GM12875 (cell line): ENCODE results near the gene SETD2.

ENCODE experiments used
- H3K4me3 ChIP-seq: one replicate; pipeline ENCODE4 v1.5.1; 2011; ENCODE audit warnings: low read depth, low read length, control low read depth
- TF ChIP-seq, protein P1 (sequence below): IDR thresholded peaks from 2 replicates; pipeline ENCODE4 v1.5.1; 2011; ENCODE audit warnings: low read depth, mild to moderate bottlenecking, control low read depth, inconsistent platforms, low read length, moderate library complexity, borderline replicate concordance; ENCODE audit not compliant: insufficient read depth

Gene SETD2

GRCh38 chr3:46996689-46997452, 167.0 kb downstream of the SETD2 start:
- TF ChIP-seq, protein P1, sequence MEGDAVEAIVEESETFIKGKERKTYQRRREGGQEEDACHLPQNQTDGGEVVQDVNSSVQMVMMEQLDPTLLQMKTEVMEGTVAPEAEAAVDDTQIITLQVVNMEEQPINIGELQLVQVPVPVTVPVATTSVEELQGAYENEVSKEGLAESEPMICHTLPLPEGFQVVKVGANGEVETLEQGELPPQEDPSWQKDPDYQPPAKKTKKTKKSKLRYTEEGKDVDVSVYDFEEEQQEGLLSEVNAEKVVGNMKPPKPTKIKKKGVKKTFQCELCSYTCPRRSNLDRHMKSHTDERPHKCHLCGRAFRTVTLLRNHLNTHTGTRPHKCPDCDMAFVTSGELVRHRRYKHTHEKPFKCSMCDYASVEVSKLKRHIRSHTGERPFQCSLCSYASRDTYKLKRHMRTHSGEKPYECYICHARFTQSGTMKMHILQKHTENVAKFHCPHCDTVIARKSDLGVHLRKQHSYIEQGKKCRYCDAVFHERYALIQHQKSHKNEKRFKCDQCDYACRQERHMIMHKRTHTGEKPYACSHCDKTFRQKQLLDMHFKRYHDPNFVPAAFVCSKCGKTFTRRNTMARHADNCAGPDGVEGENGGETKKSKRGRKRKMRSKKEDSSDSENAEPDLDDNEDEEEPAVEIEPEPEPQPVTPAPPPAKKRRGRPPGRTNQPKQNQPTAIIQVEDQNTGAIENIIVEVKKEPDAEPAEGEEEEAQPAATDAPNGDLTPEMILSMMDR: no peak

DNA sequence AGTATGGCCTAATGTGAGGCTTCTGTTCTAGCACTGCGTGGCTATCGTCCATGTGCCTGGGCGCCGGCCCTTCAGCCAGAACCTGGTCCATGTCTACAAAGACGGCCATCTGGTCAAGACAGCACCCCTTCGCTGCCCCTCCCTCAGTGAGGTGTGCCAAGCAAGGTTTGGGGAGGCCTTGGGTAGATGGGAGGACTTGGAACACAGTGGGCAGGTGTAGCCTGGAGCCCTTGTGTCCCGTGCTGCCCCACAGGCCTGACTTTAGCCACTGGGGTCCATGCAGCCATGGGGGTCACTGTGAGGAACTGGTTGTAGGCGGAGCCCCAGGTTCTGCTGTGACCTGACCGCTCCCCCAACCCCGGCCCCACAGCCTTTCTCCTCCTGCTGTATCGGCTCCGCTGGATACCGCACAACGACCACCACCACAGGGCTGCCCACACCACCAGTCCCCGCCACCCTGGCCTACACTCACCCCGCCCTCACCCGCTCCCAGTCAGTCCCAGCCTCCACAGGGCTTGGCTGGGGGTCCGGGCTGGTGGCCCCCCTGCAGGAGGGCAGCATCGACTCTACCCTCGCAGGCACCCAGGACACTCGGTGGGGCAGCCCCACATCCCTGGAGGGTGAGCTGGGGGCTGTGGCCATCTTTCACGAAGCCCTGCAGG, 167.9 kb downstream of the SETD2 start:
- TF ChIP-seq, protein P1: no peak
- H3K4me3 ChIP-seq: no peak overlapping the region

More at GRCh38 chr3:46996689-46997452, 167.0 kb downstream of the SETD2 start:
- no peak overlapping the region for H3K4me3 ChIP-seq

DNA sequence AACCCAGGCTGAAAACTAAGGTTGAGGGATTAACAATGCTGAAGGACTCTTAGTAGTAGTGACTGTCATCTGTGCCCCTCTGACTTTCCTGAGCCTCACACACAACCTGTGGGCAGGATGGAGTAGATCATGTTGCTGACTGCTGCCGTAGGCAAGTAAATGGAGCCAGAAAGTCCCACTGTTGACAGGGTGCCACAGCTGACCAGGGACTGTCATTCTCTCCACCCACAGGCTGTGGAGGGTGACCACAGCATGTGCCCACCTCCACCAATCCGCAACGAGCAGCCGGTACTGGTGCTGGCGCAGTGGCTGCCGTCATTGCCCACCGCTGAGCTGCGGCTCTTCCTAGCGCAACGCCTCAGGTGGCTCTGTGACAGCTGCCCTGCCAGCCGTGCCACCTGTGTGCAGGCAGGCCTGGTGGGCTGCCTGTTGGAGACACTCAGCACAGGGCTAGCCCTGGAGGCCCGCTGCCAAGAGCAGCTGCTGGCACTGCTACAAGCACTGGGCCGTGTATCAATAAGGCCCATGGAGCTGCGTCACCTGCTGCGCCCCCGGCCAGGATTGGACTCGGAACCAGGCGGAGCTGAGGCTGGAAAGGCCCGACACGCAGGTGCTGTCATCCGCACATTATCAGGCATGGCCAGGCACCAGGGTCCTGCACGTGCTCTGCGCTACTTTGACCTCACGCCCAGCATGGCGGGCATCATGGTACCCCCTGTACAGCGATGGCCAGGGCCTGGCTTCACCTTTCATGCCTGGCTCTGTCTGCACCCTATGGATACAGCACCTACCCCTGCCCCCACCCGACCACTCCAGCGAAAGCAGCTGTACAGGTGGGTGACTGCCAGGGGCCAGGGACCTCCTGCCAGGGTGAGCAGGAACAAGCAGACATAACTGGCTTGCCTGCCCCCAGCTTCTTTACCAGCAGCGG, 168.8 kb downstream of the SETD2 start:
- TF ChIP-seq, protein P1: no peak
- no peak overlapping the region for H3K4me3 ChIP-seq

- TF ChIP-seq, protein P1: no peak
- no peak overlapping the region for H3K4me3 ChIP-seq
Observed at GRCh38 chr3:46993986-46994385, 169.9 kb downstream of the SETD2 start.

DNA sequence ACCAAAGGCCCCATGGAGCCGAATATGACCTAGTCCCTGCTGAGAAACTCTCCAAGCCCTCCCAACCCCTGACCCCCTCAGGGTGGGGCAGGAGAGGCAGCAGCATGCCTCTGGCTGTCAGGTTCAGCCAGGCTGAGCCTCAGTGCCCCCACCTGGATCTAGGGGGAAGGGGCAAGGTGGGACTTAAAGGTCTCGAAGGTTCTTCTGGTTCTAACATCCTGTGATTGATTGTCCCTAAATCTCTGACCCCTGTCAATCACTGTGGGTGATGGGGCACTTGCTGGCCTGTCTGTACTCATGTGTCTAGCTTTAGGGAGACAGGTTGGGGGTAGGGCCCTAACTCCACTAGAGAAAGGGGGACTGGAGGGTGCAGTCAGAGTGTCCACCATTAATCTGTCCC, 170.6 kb downstream of the SETD2 start:
- no peak overlapping the region for H3K4me3 ChIP-seq
- TF ChIP-seq, protein P1: no peak

GRCh38 chr3:46992231-46992630, 171.7 kb downstream of the SETD2 start:
- TF ChIP-seq, protein P1: no peak

More at GRCh38 chr3:46992231-46992630, 171.7 kb downstream of the SETD2 start:
- no peak overlapping the region for H3K4me3 ChIP-seq
